Stimulated activated CD8-positive, alpha-beta memory T cell treated with anti-CD3 and anti-CD28 coated beads, Interleukin-15, amount 100 ng/mL, for 48 hours (primary cell): ENCODE measurements around the gene EOLA1.
"Not testable (repeated sequence)": the region's sequence is repeated elsewhere in the genome, so short reads cannot be mapped to it uniquely, and the experiment has no call there.

Source experiments
- DNase-seq, 2 donors: peaks; one replicate each; pipeline ENCODE4 v3.0.0-alpha.2; 2020; ENCODE audit warnings: low read depth in 2 of 2

The EOLA1 gene

GRCh38 chrX:149540621-149541520, at the start of gene EOLA1:
Gene EOLA1 (plus strand): TSS chrX:149541012. CDS start chrX:149545631, 4,619 bp downstream.
- peak; percentile 81 to 85 for DNase-seq

- no peak for DNase-seq
Observed at GRCh38 chrX:149491812-149492211, 49.0 kb upstream of the EOLA1 start.

GRCh38 chrX:149493567-149494562, 46.9 kb upstream of the EOLA1 start:
- DNase-seq: no peak

- no peak for DNase-seq
Observed at GRCh38 chrX:149494844-149495565, 45.8 kb upstream of the EOLA1 start.

GRCh38 chrX:149495573-149496071, 45.2 kb upstream of the EOLA1 start:
- DNase-seq: no peak

- no peak for DNase-seq
Observed at GRCh38 chrX:149497054-149497453, 43.8 kb upstream of the EOLA1 start.

- no peak for DNase-seq
Observed at GRCh38 chrX:149497626-149498025, 43.2 kb upstream of the EOLA1 start.

- no peak for DNase-seq
Observed at GRCh38 chrX:149498767-149499166, 42.0 kb upstream of the EOLA1 start.

- no peak for DNase-seq
Observed at GRCh38 chrX:149499766-149500165, 41.0 kb upstream of the EOLA1 start.

- not testable (repeated sequence) for DNase-seq
Observed at GRCh38 chrX:149502923-149503322, 37.9 kb upstream of the EOLA1 start.

- DNase-seq: peak; percentile 47 to 49
Observed at GRCh38 chrX:149503446-149503845, 37.4 kb upstream of the EOLA1 start.

GRCh38 chrX:149504226-149504914, 36.4 kb upstream of the EOLA1 start:
- DNase-seq: peak in 1 of 2 donors; percentile 60

- peak; percentile 80 to 81 for DNase-seq
Observed at GRCh38 chrX:149504915-149505651, 35.7 kb upstream of the EOLA1 start, which contains the start of gene IDS. Gene IDS (minus strand): TSS chrX:149505306. CDS start chrX:149505137, 169 bp downstream.

- no peak for DNase-seq
Observed at GRCh38 chrX:149505671-149506070, 35.1 kb upstream of the EOLA1 start.

GRCh38 chrX:149506349-149506748, 34.5 kb upstream of the EOLA1 start:
- no peak for DNase-seq

- DNase-seq: no peak
Observed at GRCh38 chrX:149508467-149508866, 32.3 kb upstream of the EOLA1 start.

- no peak for DNase-seq
Observed at GRCh38 chrX:149510386-149510785, 30.4 kb upstream of the EOLA1 start.

GRCh38 chrX:149511081-149511480, 29.7 kb upstream of the EOLA1 start:
- no peak for DNase-seq

- no peak for DNase-seq
Observed at GRCh38 chrX:149512225-149512885, 28.5 kb upstream of the EOLA1 start.
